GM21576 (cell line): Measurements from ENCODE around the gene KLHL29.

Experiments
- ATAC-seq: cut with Tn5 transposase; IDR thresholded peaks from one replicate; pipeline ENCODE4 v1.9.1; 2021; ENCODE audit warnings: mild to moderate bottlenecking, moderate library complexity; ENCODE audit not compliant: unreplicated experiment

Gene KLHL29

DNA sequence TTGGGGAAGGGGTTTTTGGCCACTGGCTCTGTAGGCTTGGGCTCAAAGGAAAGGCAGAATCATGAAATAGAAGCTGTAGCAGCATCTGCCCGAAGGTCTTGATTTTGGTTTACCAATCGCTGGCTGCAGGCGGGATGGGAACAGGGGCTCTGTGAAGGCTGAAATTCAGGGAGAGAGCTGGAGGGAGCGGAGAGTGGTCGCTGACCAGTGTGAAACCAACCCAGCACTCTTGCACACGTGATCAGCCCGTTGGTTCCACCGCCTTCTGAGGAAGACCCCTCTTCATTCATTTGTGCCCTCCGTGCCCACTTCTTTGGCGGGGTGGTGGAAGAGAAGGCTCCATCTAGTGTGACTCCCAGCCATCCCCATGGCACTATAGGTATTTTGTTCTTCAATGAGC lies 82.6 kb downstream of the KLHL29 start:
- ATAC-seq: no peak

DNA sequence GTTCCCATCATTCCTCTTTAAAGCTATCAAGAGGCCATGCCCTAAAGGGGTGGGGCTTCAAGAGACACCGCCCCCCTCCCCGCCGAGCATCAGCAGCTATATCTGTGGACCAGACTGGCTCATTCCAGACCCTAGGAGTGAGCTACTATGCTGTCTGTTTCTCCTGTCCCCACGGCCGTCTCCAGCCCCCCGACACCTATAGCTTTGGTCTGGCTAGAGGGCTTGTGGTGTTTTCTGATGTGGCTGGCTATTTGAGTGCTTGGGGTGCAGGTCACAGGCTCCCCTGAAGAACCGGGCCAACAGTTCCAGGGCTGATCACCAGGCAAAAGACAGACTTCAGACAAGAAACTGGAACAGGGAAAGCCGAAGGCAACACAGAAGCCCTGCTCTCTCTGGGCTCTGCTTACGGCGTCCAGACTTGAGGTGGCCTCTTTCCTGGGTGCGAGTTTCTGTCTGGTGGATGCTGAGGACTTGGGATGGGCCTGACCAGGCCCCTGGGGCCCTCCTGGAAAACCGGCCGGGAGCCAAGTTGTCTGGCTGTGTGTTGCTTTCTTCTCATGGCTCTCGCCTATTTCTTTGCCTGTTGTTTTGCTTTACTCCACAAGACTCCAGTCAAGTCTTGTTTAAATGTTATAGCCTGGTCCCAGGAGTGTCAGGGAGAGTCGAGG lies 83.6 kb downstream of the KLHL29 start:
- ATAC-seq: no peak

DNA sequence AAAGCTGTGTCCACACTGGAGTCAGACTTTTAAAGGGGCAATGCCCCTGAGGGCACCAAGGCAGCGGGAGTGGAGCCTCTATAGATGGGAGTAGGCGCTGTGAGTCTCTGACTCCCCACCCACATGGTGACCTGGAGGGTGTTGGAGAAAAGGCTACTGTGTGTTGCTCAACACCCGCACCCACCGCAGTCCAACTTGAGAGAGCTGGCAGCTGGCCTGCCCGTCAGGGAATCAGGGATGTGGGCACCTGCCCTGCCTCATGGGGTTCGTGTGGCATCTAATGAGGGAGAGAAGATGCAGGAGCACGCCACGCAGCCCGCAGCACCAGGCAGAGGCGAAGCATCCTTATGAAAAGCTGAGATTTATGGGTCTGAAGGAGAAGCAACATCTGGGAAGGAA lies 84.2 kb downstream of the KLHL29 start:
- no peak for ATAC-seq

DNA sequence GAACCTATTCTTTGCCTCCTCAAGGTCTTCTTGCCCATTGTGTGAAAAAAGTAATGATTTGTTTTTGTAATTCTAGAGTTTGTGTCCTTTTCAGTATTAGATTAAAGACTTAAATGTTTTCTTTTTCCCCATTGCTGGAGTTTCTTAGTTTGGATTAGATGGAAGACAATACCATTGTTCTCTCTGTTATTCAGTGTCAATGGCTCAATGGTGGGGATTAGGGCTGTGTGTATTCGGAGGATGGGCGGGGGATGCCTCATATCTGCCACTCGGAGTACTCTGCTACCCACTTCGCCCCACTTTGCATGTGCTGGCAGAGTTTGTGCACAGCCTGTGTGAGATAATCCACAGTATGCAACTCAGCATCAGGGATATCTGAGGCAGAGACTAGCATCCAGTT lies 90.1 kb downstream of the KLHL29 start:
- ATAC-seq: no peak

DNA sequence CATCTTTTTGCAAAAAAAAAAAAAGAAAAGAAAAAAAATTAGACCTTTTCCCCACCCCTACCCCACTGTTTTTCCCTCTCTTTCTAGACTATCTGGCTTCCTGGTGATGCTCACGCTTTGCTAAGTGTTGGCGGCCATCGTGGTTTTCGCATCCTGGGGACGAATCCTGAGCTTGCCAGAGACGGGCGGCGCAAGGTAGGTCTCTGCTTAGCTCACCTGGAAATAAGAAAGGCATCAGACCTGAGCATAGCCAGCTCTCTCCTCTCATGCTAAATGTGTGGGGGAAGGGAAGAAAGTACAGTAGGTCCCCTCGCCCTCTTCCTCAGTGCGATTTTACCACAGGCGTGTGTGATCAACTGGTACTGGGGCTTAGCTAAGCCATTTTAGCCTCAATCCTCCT lies 90.5 kb downstream of the KLHL29 start:
- no peak for ATAC-seq

DNA sequence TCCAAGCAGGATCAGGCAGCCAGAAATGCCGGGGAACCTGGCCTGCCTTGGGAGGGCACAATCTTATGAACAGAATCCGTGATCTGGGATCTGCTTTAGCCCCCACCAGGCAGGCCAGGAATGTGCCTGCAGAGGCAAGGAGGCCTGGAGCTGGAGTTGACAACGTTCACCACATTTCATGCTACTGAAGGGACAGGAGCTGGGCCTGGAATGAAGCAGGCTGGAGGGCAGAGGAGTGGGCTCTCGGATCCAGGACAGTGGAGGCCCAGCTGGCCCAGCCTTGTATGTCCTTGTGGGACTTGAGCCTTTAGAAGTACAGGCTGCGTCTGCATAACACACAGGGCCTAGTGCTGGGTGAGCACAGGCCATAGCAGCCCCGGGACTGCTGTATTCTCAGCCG lies 91.8 kb downstream of the KLHL29 start:
- ATAC-seq: no peak

DNA sequence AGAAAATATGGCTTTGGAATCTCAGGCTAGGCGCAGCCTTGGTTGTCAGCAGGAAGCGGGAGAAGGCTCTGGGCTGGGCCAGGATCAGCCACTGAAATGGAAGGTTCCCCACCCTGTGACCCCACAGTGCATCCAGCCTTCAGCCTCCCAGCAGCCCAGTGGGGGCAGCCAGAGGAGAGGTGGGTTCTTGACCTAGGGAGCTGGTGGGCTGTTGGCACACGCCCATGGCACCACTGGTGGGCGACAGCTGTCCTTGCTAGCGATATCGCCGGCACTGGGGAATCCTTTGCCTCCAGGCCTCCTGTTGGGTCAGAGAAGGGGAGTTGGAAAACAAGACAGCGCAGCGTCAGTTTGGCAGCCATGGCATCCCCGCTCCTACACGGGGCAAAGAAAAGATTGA lies 92.4 kb downstream of the KLHL29 start:
- ATAC-seq: no peak

DNA sequence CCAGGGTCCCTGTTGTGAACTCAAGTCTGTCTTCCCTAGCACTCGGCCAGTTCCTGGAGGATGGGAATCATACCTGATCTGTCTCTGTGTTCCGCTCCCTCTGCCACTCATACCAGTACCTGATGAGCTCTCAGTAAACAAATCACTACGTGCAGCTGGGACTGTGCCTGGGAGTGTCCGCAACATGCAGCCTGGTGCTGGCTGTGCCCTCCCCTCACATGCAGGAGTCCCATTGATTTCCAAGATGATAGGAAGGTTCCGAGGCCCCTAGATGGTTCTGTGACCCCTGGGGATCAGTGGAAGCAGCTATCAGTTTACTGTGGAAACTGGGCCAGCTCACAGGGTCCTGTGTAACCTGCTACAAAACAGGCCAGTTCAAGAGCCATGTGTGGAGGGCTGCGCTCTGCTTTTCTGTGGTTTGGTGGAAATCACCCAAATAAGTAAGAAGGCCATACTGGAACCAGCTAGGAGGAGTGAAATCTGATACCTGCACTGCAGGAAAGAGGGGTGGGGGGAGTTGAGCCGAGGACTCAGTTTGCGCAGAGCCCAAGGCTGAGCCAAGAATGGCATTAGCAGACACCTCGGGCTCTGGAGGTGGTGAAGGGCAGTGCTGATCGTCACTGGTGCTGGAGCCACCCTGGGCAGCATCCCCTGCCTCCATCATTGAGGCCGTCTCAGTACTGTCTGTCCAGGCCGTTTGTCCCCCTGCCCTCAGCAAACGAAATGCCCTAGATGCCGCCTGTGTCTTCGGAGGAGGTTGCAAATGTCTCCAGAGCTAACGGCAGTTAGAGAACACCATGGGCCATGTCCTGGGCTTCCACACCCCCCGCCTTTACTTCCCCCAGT lies 93.3 kb downstream of the KLHL29 start:
- no peak for ATAC-seq

DNA sequence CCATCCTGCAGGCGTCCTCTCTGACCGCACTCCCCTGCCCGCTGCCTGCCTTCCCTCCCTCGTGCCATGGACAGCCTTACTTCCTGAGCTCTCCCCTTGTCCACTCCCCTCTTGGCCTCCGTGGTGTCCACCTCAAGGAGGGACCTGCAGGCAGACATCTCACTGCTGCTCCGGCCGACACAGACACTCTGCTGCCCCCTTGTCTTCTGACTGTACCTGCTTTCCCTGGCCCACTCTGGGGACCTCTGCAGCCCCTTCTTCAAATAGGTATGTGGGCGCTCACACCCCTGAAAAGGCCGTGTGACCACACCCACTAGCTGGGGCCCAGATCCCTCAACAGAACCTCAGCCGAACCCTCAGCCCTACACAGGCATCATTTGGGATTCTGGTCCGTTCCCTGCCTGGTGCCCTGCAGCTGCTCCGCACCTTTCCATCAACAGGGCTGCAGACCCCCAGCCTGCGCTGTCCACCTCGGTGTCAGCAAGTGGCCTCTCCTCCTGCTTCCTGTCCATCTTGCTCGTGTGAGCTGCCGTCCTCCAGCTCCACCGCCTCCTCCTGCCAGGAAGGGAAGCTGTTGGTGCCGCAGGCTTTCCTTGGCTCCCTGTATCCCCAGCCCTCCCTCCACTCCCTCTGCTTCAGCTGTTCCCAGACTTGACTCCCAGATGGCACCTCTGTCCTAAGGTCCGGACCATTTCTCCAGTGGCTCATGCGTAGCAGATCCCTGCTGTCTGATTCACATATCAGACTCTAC lies 94.1 kb downstream of the KLHL29 start:
- no peak for ATAC-seq

DNA sequence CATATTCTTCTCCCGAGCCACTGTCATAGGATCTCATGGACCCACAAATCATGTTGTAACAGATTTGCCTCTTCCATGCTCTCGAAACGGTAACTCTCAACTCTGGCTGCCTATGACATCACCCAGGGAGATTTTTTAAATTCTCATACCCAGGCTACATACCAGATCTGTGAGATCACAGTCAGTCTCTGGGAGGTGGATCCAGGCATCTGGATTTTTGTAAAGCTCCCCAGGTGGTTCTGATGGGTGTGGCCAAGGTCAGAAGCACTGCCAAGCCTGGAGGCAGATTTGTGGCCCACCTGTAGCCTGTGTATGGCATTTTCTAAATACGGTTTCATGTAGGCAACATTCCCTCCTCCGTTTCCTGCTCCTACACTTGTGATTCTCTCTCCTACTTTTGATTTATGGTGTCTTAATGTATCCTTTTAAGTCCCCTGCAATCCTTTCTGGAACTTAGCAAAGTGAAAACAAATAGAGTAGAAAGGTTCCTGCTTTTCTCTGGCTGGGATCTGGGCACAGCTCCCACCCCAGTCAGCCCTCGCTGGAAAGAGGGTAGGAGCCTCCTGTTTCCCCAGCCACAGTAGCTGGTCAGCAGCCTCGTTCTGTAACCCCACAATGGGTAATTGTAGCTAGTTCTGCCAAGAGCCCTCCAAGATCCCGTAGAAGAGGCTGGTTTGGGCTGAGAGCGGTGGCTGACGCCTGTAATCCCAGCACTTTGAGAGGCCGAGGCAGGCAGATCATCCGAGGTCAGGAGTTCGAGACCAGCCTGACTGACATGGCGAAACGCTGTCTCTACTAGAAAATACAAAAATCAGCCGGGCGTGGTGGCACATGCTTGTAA lies 96.2 kb downstream of the KLHL29 start:
- no peak for ATAC-seq

DNA sequence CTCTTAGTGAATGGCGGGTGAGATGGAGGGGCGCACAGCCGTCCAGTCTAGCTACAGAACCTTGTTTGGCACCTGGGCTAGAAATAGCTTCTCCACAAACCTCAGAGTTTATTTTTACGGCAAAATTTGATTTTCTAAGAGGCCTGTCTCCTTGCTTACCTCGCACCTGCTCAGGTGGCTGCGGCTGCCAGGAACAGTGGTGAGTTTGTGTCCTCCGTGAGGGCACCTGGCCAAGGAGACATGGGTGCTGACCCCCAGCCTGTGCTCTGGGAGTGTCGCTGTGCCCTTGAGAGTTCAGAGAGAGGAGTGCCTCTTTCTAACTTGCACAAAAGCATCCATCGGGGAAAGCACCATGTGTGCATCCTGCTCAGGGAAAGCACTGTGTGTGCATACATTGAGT lies 97.2 kb downstream of the KLHL29 start:
- ATAC-seq: no peak

DNA sequence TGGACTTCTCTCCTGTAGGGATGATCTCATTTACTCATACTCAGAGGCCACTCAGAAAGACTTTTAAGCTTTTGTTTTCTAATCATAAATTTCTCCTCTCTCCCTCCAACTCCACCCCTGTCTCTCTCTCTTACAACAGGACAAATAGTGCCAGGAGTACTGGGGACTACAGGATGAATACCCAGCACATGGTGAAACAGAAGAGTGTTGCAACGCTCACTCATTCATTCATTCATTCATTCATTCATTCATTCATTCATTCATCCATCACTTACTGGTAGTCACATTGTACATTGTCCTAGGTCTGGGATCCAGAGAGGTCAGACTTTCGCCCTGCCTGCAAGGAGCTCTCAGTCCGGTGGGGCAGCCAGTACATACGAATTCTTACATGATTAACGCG lies 97.6 kb downstream of the KLHL29 start:
- ATAC-seq: no peak

DNA sequence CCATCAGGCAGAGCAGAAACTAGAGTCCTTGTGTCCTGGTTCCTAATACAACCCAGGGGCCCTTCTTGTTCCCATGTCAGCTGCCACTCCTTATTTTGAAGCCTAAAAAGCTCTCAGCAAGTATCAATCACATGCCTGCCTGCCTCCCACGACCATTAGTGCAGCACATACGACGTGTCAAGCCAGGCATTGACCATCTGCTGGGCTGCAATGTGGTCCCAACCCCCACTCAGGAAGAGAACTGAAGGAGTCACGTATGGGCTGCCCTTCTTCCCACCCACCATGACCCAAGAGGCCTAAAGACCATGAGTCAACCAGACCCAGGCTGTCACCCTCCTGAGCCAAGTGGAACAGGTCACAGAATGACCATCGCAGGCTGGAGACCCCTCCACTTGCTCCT lies 98.8 kb downstream of the KLHL29 start:
- ATAC-seq: no peak

DNA sequence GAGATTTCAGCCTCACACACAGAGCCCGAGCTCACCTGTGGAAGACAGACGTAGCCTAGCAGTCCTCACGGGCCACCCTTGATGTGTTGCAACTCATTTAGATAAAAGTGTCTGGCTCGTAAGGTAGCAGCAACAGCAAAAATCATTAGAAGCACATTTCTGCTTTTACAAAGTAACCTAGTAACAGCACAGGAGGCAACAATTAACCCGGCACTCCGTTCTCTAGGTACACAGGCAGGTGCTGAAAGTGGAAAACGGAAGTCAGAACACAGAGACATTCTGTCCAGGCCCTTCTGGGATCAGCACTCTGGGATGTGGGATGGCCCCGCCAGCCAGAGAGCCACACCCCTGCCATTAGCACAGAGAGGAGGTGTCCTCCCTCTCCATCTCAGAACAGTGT lies 99.3 kb downstream of the KLHL29 start:
- no peak for ATAC-seq

DNA sequence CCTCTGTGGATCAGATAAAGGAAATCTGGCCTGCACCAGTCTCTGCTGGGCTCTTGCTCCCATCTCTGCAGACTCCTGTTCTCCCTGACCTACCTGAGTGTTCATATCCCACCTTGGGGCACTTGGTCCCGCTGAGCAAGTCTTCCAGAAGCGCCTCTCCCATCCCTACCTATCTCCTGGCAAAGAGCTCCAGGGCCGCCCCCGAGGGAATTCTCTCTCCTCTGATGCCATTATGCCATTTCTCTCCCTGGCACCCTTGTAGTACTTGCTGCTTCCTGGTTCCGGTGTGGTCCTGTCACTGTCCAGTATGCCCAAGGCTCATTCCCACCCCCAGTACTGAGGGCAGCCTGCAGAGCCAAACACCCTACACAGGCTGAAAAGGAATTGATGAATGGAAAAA lies 99.8 kb downstream of the KLHL29 start:
- ATAC-seq: no peak

DNA sequence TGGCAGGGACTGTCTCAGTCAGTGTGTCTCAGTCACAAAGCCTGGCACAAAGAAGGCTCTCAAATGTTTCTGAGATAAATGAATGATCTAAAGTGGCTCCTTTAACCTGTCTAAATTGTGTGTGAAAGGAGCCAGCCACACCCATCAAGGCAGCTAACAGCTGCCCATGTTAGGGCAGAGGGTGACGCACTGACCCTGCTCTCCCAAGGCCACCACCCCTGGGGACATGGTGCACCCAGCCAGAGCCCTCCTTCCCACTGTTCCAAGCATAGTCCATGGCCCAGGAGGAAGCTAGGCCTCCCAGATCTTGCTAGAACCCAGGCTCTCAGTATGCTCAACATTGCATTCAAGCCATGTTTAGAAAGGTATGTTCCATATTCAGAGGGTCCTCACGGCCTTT lies 100.3 kb downstream of the KLHL29 start:
- ATAC-seq: no peak

DNA sequence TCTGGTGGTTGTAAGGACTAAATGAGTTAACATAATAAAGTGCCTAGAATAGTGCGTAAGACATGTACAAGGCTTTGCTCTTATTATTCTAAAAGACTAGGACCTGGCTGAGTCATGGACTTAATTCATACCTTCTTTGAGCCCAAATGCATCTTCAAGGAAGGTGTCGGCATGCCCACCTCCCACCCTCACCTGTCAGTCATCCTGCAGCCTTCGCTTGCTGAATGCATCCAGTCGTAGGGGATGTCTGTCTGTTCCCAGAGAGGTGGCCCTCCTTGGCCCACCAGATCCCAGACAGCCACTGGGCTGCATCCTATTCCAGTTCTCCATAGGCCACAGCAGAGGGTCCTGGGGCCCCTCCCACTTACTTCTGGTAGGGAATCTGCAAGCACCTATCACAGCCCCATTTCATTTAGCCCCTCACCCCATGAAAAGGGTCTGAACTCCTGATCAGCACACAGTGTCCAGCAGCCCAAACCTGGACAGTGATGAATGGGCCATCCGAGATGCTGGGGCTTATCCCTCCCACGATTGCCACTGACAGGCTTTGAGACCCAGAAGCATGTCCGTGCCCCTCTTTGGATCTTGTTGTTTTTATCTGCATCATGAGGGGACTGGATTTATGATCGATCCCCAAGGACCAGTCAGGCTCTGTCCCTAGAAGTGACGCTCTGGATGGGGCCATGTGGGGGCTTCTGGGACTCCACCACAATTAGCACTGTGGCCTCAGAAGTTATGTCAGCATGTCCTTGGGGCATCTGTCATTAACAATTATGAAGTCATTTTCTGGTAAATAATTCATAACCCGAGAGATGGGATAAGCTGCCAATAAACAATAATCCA lies 101.1 kb downstream of the KLHL29 start:
- no peak for ATAC-seq

DNA sequence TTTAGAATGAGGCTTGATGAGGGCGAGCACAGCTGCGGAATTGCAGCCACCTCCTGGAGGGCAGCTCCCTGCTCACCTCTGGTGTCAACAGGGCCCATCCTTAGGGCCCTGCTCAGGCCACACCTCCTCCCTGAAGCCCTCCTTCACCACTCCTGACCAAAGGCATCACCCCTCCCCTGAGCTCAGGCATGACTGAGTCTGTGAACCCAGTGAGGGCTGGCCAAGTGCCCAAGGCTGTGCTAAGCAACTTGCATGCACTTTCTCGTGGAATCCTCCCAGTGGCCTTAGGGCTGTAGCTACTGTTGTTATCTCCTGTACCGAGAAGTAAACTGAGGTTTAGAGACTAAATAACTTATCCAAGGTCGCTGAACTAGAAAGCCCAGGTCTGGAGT lies 101.7 kb downstream of the KLHL29 start:
- ATAC-seq: no peak

DNA sequence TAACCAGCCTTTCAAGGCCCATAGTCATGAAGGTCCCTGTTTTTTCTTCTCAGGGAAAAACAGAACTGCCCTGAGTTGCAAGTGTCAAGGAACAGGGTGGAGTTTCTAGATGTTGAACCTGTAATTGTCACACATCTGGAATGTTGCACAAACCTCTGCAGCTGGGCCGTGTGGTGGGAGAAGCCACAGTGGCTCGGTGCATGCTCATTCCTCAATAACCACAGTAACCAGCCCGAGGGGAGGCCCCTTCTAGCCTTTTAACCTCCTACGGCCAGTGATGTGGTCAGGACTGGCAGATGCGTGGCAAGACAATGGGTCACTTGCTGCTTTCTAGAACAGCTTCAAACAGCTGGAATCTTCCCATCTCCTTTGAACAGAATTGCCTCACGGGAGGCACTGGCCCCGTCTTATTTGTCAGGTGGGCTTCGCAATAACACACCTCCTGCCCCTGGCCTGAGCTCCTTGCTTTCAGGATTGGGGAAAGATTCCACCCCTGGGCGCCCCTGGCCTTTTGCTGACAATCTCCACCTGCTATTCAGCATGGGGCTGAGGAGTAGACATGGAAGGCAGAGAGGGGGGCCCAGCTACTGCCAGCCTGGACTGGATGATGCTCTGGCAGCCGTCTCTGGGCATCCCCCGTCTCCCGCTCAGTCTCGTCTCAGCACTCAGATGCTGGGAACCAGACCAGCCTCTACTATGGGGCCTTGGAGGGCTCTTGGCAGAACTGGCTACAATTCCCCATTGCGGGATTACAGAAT lies 102.9 kb downstream of the KLHL29 start:
- no peak for ATAC-seq
